IPS-20b (cell line): ENCODE measurements around the gene TUSC7.

Experiments
- H3K27ac ChIP-seq: one replicate; pipeline ENCODE4 v1.5.1; 2013; ENCODE audit warnings: low read length
- H3K27me3 ChIP-seq: 2 replicates; pipeline ENCODE4 v1.6.1; 2013; ENCODE audit warnings: mild to moderate bottlenecking, low read length, inconsistent platforms; ENCODE audit not compliant: insufficient read depth
- H3K36me3 ChIP-seq: 2 replicates; pipeline ENCODE4 v1.6.1; 2013; ENCODE audit warnings: low read depth, mild to moderate bottlenecking, inconsistent platforms, low read length, moderate library complexity; ENCODE audit not compliant: insufficient read depth
- H3K4me1 ChIP-seq: 2 replicates; pipeline ENCODE4 v1.6.1; 2013; ENCODE audit warnings: mild to moderate bottlenecking, control low read depth, inconsistent platforms, low read length, moderate library complexity; ENCODE audit not compliant: insufficient read depth
- H3K4me3 ChIP-seq: 2 replicates; pipeline ENCODE4 v1.5.1; 2013; ENCODE audit warnings: mild to moderate bottlenecking, low read length, inconsistent platforms
- H3K9ac ChIP-seq: 2 replicates; pipeline ENCODE4 v1.6.1; 2013; ENCODE audit warnings: low read depth, mild to moderate bottlenecking, inconsistent platforms, low read length, moderate library complexity
- H3K9me3 ChIP-seq: 2 replicates; pipeline ENCODE4 v1.6.1; 2013; ENCODE audit warnings: mild to moderate bottlenecking, low read depth, low read length, inconsistent platforms; ENCODE audit not compliant: insufficient read depth

Gene TUSC7

DNA sequence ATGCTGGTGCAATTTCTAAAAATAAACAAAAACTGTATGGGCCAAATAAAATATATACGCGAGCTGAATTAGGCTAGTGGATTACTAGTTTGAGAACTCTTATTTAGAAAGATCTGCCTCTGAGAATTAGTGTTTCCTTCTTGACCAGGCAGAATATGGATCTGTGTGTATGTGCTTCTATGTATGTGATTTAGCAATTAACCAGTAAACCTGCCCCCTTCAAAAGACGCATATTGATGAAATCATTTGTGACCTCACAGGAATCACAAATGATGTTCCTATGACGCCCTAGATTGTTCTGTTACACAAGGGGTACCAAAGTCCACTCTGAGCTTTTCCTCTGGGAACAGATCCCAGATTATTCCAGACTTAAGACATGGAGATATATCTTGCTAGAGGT, at the start of gene TUSC7:
TSS of gene TUSC7 (plus strand) at position 301 of the 400 bp plus-strand sequence.
- no peak within 1 kb of the TSS for H3K27ac ChIP-seq
- H3K36me3 ChIP-seq, result no peaks in the 10 kb centered on the region
- H3K9me3 ChIP-seq, result no peaks in the 10 kb centered on the region
- H3K4me3 ChIP-seq, result no peak within 1 kb of the TSS
- H3K27me3 ChIP-seq, result no peaks in the 10 kb centered on the region
- no peaks in the 10 kb centered on the region for H3K4me1 ChIP-seq
- H3K9ac ChIP-seq, result no peak within 1 kb of the TSS

DNA sequence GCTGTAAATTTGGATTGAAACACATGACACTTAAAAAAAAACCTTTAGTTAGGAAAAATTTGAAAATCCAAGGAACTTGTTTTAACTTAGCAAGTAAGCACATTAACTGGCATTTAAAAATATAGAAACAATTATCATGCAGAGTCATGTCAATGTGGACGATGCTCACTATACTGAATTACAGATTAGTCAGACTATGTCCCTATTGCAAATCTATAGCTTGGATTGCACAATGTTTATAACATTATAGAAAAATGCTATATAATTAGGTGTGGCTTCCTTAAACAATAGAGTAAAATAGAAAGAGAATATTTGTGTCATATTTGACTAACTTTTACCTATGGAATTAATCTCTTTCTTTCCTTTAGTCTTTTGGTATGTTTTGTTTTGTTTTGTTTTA, 48.4 kb upstream of the TUSC7 start:
- Histone ChIP-seq H3K4me1 (no peaks in the 10 kb centered on the region), H3K9ac (no peak overlapping the region), H3K9me3 (no peaks in the 10 kb centered on the region), H3K27me3 (no peaks in the 10 kb centered on the region), H3K4me3 (no peak overlapping the region), H3K27ac (no peak overlapping the region), H3K36me3 (no peaks in the 10 kb centered on the region)

DNA sequence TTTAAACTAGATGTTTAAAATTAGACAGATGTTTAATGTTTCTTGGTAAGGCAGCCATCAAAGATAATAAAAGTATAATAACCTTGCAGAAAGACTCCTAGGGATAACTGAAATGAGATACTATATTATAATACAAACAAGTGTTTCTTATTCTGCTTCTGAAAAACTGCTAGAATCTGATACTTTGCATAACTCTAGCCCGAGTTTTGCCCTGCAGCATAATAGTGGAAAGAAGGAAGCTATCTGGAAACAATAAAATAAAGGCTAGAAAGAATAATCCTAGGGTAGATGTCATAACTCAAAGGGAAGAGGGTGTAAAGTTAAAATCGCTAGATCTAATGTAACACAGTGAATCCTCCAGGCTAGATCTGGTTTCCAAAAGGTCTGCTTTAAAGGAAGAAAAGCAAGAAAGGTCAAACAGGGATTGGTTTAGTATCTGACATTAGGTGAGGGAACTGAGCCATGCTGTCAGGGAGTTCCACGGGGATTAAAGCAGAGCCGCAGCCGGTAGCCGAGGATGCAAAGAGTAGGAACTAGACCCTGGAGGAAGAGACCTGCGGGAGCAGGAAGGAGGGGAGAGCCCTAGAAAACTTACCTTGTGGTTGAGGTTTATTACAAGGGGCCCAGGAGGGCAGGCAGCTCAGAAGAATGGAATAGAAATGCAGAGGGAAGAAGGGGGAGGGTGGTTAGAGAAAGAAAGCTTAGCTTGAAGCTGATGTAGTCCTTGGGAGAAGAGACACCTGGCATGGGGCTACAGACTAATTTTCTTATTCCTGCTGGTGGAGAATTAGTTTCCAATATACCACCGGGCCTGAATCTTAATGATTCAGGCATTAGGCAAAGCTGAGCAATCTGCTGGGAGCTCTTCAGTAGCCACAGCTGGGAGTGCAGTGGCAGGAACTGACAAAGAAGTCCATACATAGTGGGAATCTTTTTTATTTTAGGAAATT, 46.1 kb upstream of the TUSC7 start:
- Histone ChIP-seq H3K4me1 (no peaks in the 10 kb centered on the region), H3K9ac (no peak overlapping the region), H3K36me3 (no peaks in the 10 kb centered on the region), H3K27ac (no peak overlapping the region), H3K9me3 (no peaks in the 10 kb centered on the region), H3K27me3 (no peaks in the 10 kb centered on the region), H3K4me3 (no peak overlapping the region)

DNA sequence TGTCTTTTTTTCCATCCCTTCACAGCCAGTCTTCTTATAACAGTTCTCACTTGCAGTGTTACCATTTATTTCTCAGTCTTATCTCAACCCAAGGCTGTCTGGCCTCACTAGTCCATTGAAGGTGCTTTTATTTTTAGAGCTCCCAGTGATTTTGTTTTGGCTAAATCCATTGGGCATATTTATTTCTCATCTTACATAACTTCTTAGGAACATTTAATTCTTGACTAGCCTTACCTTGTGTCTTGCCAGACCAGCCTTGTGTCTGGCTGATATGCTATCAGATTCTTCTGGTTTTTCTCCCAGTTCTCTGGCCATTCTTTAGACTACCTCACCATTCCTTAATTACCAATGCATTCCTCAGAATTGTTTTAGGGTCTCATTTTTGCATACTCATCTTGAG, 42.3 kb upstream of the TUSC7 start:
- no peaks in the 10 kb centered on the region for H3K9me3 ChIP-seq
- no peaks in the 10 kb centered on the region; the same call in 1 of the 2 replicates for H3K4me1 ChIP-seq
- H3K4me3 ChIP-seq, result no peak overlapping the region
- H3K27me3 ChIP-seq, result no peaks in the 10 kb centered on the region
- H3K9ac ChIP-seq, result no peak overlapping the region
- no peaks in the 10 kb centered on the region for H3K36me3 ChIP-seq
- H3K27ac ChIP-seq, result no peak overlapping the region

DNA sequence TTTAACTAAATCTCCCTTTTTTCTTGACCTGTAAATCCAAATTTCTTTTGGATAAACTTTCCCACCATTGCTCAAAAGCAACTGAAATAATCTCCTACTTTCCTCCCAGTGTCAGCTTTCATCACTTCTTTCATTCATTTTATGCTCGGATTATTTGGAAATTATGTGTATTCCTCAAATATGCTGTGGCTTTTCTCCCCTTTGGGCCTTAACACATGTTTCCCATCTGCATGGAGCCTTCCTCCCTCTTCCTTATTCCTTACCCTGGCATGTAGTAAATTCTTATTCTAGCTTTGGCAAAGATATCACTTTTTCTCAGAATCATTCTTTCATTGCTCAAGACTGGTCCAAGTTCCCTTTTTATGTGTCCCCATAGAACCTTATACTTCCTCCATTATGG, 41.8 kb upstream of the TUSC7 start:
- Histone ChIP-seq H3K4me3 (no peak overlapping the region), H3K36me3 (no peaks in the 10 kb centered on the region), H3K9me3 (no peaks in the 10 kb centered on the region)

DNA sequence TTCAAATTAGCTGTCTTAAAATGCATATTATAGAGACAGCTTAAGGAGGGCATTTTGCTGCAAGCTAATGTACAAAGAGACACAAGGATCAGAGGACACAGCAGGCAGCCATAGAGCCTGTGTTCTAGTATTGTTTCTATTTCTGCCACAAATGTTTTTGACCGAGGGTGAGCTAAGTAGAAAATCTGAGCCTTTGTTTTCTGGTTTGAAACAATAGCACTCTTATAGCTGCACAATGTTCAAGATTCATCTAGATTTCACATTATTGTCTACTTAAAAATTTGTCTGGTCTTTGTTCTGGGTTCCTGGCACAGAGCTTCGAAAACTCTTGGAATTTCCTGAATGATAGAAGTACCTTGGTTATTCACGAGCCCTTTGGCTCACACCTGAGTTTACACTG, 40.0 kb upstream of the TUSC7 start:
- no peaks in the 10 kb centered on the region for H3K27me3 ChIP-seq
- H3K27ac ChIP-seq, result no peak overlapping the region
- H3K9me3 ChIP-seq, result no peaks in the 10 kb centered on the region
- peaks cover 5% of the 10 kb centered on the region; the same call in 1 of the 2 replicates for H3K4me1 ChIP-seq
- H3K4me3 ChIP-seq, result no peak overlapping the region
- no peak overlapping the region for H3K9ac ChIP-seq
- H3K36me3 ChIP-seq, result no peaks in the 10 kb centered on the region

More for the DNA sequence above, 41.8 kb upstream of the TUSC7 start:
- Histone ChIP-seq H3K9ac (no peak overlapping the region), H3K4me1 (no peaks in the 10 kb centered on the region; the same call in 1 of the 2 replicates), H3K27me3 (no peaks in the 10 kb centered on the region), H3K27ac (no peak overlapping the region)

DNA sequence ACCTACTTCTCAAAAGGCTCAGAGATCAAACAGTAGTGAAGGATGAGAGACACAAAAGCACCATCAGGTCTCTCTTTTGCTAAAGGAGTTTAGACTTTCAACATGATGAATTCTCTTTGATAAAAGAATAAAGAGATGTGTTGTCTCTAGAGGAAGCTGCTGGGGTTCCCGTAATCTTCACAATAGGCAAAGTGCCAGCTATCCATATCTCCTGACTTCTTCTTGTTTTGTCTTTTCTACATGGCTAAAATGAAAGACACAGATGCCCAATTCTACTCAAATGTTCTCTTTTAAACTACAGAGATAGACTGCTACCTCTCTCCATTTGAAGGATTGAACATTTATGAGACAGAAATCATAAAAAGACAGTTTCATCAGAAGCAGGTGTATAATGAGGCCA, 38.4 kb upstream of the TUSC7 start:
- Histone ChIP-seq H3K27me3 (no peaks in the 10 kb centered on the region), H3K36me3 (no peaks in the 10 kb centered on the region), H3K4me3 (no peak overlapping the region), H3K9me3 (no peaks in the 10 kb centered on the region), H3K9ac (no peak overlapping the region), H3K4me1 (peaks cover 5% of the 10 kb centered on the region; the same call in 1 of the 2 replicates), H3K27ac (no peak overlapping the region)

DNA sequence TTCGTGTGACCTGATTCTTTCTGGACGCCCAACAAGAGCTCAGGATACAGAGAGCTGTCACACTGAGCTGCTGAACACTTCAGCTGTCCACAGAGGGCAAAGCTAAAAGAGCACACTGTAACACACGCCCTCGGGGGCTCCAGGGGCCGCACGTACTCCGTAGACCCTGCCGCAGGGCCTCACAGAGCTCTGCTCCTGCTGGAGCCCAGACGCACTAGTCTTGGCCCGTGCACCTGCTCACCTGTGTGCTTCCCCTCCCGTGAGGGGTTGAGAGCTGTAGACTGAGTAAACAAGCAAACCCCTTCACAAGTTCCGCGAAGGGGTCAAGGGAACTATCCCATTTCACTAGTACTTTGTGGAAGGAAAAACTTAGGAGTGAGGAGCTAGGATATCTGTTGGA, 30.7 kb upstream of the TUSC7 start:
- Histone ChIP-seq H3K27ac (no peak overlapping the region), H3K9ac (no peak overlapping the region), H3K9me3 (no peaks in the 10 kb centered on the region), H3K27me3 (no peaks in the 10 kb centered on the region), H3K4me3 (no peak overlapping the region), H3K4me1 (peaks cover 4% of the 10 kb centered on the region; the same call in 1 of the 2 replicates), H3K36me3 (no peaks in the 10 kb centered on the region)

DNA sequence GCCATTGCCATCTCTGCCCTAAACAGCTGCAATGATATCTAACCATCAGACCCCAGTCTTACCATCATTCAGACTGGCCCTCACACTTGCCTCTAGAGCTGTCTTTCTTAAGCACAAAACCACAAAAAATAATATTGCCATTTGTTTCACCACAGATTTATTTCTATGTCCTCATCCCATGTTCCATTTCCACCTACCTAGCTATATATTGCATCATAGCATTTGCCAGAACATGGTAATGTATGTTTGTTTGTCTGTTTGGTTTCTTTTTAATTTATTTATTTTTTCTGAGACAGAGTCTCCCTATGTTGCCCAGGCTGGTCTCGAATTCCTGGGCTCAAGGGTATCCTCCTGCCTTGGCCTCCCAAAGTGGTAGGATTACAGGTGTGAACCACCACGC, 18.5 kb upstream of the TUSC7 start:
- no peaks in the 10 kb centered on the region for H3K9me3 ChIP-seq
- H3K27ac ChIP-seq, result no peak overlapping the region
- no peaks in the 10 kb centered on the region for H3K36me3 ChIP-seq
- H3K4me1 ChIP-seq, result no peaks in the 10 kb centered on the region
- H3K4me3 ChIP-seq, result no peak overlapping the region
- H3K27me3 ChIP-seq, result no peaks in the 10 kb centered on the region
- H3K9ac ChIP-seq, result no peak overlapping the region

DNA sequence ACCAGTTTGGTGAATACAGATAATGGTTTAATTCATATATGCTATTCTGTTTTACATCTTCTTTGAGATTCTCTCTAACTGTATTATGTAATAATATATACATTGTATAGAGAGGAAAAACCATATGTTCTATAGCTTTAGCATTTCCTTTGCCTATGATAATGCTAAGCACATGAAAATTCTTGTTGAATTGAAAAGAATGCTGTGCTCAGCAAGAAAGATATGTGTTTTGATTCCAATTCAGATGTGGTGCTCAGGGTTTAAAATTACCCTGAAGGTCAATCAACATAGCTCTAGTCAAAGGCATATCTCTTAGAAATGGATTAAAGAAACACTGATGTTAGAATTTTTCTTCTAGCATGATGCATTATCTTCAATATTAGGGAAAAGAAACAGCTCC, 8.5 kb upstream of the TUSC7 start:
- H3K4me3 ChIP-seq, result no peak overlapping the region
- peaks cover 11% of the 10 kb centered on the region for H3K4me1 ChIP-seq
- H3K36me3 ChIP-seq, result no peaks in the 10 kb centered on the region
- H3K9ac ChIP-seq, result no peak overlapping the region
- no peaks in the 10 kb centered on the region for H3K9me3 ChIP-seq
- no peak overlapping the region for H3K27ac ChIP-seq
- no peaks in the 10 kb centered on the region for H3K27me3 ChIP-seq

DNA sequence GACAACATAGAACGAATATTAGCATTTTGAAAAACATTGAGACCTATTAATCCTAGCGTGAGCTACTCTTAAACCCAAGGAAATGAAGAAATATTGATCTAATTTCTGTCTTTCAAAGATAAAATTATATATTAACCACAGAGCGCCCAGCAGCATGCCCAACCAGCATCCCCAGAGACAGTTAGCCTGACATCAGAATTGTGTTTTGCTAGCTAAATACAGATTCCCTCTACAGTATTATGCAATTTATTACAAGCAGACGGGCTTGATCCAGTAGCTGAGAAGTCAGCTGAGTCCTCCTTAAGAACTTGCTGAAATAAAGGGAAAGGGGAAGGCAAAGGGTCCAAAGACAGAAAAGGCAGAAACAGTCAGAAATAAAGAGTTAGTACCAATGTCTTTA, 7.2 kb upstream of the TUSC7 start:
- Histone ChIP-seq H3K36me3 (no peaks in the 10 kb centered on the region), H3K4me1 (peaks cover 3% of the 10 kb centered on the region; the same call in 1 of the 2 replicates), H3K27me3 (no peaks in the 10 kb centered on the region), H3K27ac (no peak overlapping the region), H3K9me3 (no peaks in the 10 kb centered on the region), H3K9ac (no peak overlapping the region), H3K4me3 (no peak overlapping the region)

DNA sequence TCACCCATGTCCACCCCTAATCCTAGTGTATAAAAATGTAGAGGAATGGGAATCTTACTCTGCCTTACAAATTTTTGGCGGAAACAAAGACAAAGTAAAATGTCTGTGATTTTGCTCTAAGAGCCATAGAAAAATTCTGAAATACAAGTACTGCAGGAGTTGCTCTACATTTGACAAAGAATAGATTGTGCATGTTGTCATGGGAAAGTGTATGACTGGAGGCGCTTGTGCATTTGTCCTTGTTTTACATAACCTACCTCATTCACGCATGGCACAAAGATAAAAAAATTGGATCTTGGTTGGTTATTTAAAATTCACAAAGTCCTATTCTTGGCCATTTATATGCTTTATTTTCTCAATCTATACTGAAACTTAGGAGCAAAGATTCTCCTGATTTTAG, 2.0 kb upstream of the TUSC7 start:
- H3K27ac ChIP-seq, result no peak overlapping the region
- H3K9ac ChIP-seq, result no peak overlapping the region
- no peak overlapping the region for H3K4me3 ChIP-seq
- H3K9me3 ChIP-seq, result no peaks in the 10 kb centered on the region
- 0 out of 2 replicates have a peak, but pooled peaks cover 3% of the 10 kb centered on the region for H3K4me1 ChIP-seq
- H3K27me3 ChIP-seq, result no peaks in the 10 kb centered on the region
- no peaks in the 10 kb centered on the region for H3K36me3 ChIP-seq
